Measurements from ENCODE around the gene ELF4. TPM values are rescaled to one million over a fixed set of nuclear protein-coding genes. Genes with fewer than 3 reads are reported as not detected.

Gene ELF4
- polyA plus RNA-seq, 1 donor from 2014 or later, result not detected

DNA sequence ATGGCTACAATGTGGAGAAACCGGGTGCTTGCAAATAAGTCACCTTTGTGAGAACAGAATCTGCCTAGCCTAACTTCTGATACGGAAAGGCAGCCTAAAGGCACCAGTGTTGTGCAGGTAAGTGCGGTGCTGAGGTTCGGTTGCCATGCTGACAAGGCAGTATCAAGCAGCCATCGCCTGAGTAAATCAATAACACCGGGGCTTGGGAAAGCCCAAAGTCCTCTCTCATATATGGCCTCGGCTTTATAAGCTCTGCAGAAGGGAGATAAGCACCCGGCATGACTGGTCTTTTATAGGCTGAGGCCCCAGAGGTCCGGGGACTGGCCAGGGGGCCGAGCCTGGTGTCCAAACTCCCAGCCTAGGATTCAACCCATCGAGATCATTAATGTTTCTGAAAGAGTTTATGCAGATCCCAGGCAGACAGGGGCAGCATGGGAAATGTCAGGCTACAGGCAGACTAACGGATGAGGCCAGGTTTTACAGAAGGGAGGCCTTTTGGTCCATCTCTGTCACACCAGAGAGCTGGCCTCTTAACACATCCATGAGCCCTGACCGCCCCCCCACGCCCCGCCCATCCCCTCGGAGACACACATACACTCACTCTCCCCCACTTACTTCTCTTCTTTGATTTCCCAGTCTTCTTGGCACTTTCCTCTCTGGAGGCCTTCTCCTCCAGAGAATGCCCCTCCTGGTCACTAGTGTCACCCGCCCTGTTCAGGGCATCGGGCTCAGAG, 38.5 kb downstream of the ELF4 start:
- no peak for TF ChIP-seq EZH2 (IDR thresholded peaks at IDR 0.05; ENCODE audit: borderline replicate concordance, insufficient read depth, low read length, poor library complexity, severe bottlenecking)
- no peak for TF ChIP-seq RAD21 (conservative IDR thresholded peaks at IDR 0.05)
- TF ChIP-seq, protein P1, sequence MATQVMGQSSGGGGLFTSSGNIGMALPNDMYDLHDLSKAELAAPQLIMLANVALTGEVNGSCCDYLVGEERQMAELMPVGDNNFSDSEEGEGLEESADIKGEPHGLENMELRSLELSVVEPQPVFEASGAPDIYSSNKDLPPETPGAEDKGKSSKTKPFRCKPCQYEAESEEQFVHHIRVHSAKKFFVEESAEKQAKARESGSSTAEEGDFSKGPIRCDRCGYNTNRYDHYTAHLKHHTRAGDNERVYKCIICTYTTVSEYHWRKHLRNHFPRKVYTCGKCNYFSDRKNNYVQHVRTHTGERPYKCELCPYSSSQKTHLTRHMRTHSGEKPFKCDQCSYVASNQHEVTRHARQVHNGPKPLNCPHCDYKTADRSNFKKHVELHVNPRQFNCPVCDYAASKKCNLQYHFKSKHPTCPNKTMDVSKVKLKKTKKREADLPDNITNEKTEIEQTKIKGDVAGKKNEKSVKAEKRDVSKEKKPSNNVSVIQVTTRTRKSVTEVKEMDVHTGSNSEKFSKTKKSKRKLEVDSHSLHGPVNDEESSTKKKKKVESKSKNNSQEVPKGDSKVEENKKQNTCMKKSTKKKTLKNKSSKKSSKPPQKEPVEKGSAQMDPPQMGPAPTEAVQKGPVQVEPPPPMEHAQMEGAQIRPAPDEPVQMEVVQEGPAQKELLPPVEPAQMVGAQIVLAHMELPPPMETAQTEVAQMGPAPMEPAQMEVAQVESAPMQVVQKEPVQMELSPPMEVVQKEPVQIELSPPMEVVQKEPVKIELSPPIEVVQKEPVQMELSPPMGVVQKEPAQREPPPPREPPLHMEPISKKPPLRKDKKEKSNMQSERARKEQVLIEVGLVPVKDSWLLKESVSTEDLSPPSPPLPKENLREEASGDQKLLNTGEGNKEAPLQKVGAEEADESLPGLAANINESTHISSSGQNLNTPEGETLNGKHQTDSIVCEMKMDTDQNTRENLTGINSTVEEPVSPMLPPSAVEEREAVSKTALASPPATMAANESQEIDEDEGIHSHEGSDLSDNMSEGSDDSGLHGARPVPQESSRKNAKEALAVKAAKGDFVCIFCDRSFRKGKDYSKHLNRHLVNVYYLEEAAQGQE (IDR thresholded peaks at IDR 0.05; ENCODE audit: borderline replicate concordance), result no peak
- H3F3A ChIP-seq (ENCODE audit: insufficient read depth, low read length, poor library complexity, severe bottlenecking), result no peaks in the 10 kb centered on the region
- no peak overlapping the region for H2AFZ ChIP-seq (ENCODE audit: low read depth, low read length)
- H3K36me3 ChIP-seq (ENCODE audit: insufficient read depth, low read length), result no peaks in the 10 kb centered on the region
- no peak overlapping the region for H3K9ac ChIP-seq (ENCODE audit: low read length)
- no peak overlapping the region for H3K4me3 ChIP-seq (ENCODE audit: low read length)
- H3K4me2 ChIP-seq (ENCODE audit: low read length), result no peak overlapping the region
- H3K9me2 ChIP-seq (ENCODE audit: insufficient read depth, low read length), result no peaks in the 10 kb centered on the region
- H3K27ac ChIP-seq (ENCODE audit: low read length), result no peak overlapping the region
- no peaks in the 10 kb centered on the region for H4K20me1 ChIP-seq (ENCODE audit: insufficient read depth)
- no peaks in the 10 kb centered on the region for H3K9me3 ChIP-seq (ENCODE audit: low read length)
- H3K27me3 ChIP-seq (ENCODE audit: insufficient read depth, low read depth, low read length), result no peaks in the 10 kb centered on the region
- no peaks in the 10 kb centered on the region for H3K79me2 ChIP-seq (replicated peaks; ENCODE audit: insufficient read depth, low read length)

DNA sequence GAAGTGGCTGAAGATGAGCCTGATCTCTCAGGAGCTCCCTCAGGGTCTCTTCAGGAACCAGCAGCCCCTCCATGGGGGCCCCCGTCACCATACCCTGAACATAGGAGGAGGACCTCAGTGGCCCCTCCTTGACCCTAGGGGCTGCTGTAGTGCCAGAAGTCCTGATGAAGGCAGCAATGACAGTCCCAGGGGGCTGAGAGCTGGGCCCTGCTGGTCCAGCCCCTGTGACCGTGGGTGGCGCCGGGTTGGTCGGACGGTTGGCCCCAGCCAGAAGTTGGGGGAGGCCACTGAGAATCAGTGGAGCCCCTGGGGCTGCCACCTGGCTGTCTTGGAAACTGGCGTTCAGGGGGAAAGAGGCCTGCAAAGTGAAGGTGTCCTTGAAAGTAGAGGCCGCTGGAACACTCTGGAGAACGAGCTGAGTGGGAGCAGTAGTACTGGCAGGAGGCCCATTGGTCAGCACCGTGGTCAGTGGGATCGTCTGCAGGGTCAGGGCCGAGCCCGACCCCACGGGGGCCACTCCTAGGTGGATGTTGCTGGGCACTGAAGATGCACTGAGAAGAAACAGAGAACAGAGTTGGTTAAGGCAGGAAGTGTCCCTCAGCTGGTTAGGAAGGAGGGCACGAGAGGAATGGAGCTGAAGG, 43.2 kb downstream of the ELF4 start:
- Histone ChIP-seq H3K27me3 (ENCODE audit: insufficient read depth, low read depth, low read length) (no peaks in the 10 kb centered on the region), H3K9ac (ENCODE audit: low read length) (no peak overlapping the region), H3K27ac (ENCODE audit: low read length) (no peak overlapping the region), H2AFZ (ENCODE audit: low read depth, low read length) (no peak overlapping the region), H3K9me2 (ENCODE audit: insufficient read depth, low read length) (no peaks in the 10 kb centered on the region), H4K20me1 (ENCODE audit: insufficient read depth) (no peaks in the 10 kb centered on the region), H3F3A (ENCODE audit: insufficient read depth, low read length, poor library complexity, severe bottlenecking) (no peaks in the 10 kb centered on the region), H3K9me3 (ENCODE audit: low read length) (no peaks in the 10 kb centered on the region), H3K36me3 (ENCODE audit: insufficient read depth, low read length) (no peaks in the 10 kb centered on the region), H3K4me2 (ENCODE audit: low read length) (no peak overlapping the region), H3K4me3 (ENCODE audit: low read length) (no peak overlapping the region), H3K79me2 (replicated peaks; ENCODE audit: insufficient read depth, low read length) (no peaks in the 10 kb centered on the region)
- TF ChIP-seq POLR2AphosphoS5 (IDR thresholded peaks at IDR 0.05) (no peak), SMC3 (conservative IDR thresholded peaks at IDR 0.05; ENCODE audit: poor library complexity) (no peak), EZH2 (IDR thresholded peaks at IDR 0.05; ENCODE audit: borderline replicate concordance, insufficient read depth, low read length, poor library complexity, severe bottlenecking) (no peak), MXI1 (conservative IDR thresholded peaks at IDR 0.05; ENCODE audit: poor library complexity, severe bottlenecking) (no peak), TAF1 (IDR thresholded peaks at IDR 0.05; ENCODE audit: low read depth) (no peak), EP300 (conservative IDR thresholded peaks at IDR 0.05; ENCODE audit: poor library complexity, severe bottlenecking) (no peak), RAD21 (conservative IDR thresholded peaks at IDR 0.05) (no peak)
- TF ChIP-seq, protein P2, sequence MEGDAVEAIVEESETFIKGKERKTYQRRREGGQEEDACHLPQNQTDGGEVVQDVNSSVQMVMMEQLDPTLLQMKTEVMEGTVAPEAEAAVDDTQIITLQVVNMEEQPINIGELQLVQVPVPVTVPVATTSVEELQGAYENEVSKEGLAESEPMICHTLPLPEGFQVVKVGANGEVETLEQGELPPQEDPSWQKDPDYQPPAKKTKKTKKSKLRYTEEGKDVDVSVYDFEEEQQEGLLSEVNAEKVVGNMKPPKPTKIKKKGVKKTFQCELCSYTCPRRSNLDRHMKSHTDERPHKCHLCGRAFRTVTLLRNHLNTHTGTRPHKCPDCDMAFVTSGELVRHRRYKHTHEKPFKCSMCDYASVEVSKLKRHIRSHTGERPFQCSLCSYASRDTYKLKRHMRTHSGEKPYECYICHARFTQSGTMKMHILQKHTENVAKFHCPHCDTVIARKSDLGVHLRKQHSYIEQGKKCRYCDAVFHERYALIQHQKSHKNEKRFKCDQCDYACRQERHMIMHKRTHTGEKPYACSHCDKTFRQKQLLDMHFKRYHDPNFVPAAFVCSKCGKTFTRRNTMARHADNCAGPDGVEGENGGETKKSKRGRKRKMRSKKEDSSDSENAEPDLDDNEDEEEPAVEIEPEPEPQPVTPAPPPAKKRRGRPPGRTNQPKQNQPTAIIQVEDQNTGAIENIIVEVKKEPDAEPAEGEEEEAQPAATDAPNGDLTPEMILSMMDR (IDR thresholded peaks at IDR 0.05; ENCODE audit: poor library complexity, severe bottlenecking), result no peak
- TF ChIP-seq, protein P1 (IDR thresholded peaks at IDR 0.05; ENCODE audit: borderline replicate concordance), result no peak

Data from neural cell (in vitro differentiated cells).